ENCODE results near the gene IGF1R.

DNA sequence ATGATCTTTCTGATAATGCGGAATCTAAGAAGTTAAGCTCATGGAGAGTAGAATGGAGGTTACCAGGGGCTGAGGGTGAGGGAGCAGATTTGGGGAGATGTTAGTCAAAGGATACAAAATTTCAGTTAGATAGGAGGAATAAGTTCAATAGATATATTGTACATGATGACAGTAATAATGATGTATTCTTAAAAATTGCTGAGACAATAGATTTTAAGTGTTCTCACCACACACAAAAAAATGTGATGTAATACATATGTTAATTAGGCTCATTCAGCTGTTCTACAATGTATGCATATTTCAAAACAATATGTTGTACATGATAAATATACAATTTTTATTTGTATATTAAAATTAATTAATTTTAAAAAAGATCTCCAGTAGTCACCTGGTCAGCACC, 277.9 kb downstream of the IGF1R start:
- TF ChIP-seq, protein P1, sequence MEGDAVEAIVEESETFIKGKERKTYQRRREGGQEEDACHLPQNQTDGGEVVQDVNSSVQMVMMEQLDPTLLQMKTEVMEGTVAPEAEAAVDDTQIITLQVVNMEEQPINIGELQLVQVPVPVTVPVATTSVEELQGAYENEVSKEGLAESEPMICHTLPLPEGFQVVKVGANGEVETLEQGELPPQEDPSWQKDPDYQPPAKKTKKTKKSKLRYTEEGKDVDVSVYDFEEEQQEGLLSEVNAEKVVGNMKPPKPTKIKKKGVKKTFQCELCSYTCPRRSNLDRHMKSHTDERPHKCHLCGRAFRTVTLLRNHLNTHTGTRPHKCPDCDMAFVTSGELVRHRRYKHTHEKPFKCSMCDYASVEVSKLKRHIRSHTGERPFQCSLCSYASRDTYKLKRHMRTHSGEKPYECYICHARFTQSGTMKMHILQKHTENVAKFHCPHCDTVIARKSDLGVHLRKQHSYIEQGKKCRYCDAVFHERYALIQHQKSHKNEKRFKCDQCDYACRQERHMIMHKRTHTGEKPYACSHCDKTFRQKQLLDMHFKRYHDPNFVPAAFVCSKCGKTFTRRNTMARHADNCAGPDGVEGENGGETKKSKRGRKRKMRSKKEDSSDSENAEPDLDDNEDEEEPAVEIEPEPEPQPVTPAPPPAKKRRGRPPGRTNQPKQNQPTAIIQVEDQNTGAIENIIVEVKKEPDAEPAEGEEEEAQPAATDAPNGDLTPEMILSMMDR (IDR thresholded peaks at IDR 0.05; ENCODE audit: poor library complexity): no peak
- no peak for TF ChIP-seq EZH2 (IDR thresholded peaks at IDR 0.05; ENCODE audit: borderline replicate concordance)
- TF ChIP-seq EZH2phosphoT487 (IDR thresholded peaks at IDR 0.05; ENCODE audit: low read depth, severe bottlenecking, unreplicated experiment): no peak
